Mucosa of rectum (tissue), 2 donors: ENCODE data around the gene GID4.

Experiments used
- H3K27ac ChIP-seq, 2 donors: one replicate each; pipeline ENCODE4 v1.7.0; 2013; ENCODE audit warnings: inconsistent platforms in 2 of 2, low read depth in 2 of 2, low read length in 2 of 2
- H3K27me3 ChIP-seq, 2 donors: one replicate each; pipeline ENCODE4 v1.7.0; 2013; ENCODE audit warnings: low read length in 2 of 2; ENCODE audit not compliant: control insufficient read depth in 2 of 2, insufficient read depth in 2 of 2
- H3K36me3 ChIP-seq, 2 donors: one replicate each; pipeline ENCODE4 v1.7.0; 2013; ENCODE audit warnings: low read length in 2 of 2; ENCODE audit not compliant: control insufficient read depth in 2 of 2, insufficient read depth in 2 of 2
- H3K4me1 ChIP-seq, 2 donors: one replicate each; pipeline ENCODE4 v1.7.0; 2013; ENCODE audit warnings: low read length in 2 of 2, mild to moderate bottlenecking in 1 of 2; ENCODE audit not compliant: control insufficient read depth in 2 of 2, insufficient read depth in 2 of 2
- H3K4me3 ChIP-seq, 2 donors: one replicate each; pipeline ENCODE4 v1.7.0; 2013; ENCODE audit warnings: low read length in 2 of 2
- H3K9ac ChIP-seq, 2 donors: one replicate each; pipeline ENCODE4 v1.7.0; 2013; ENCODE audit warnings: low read length in 2 of 2, low read depth in 1 of 2, mild to moderate bottlenecking in 1 of 2
- H3K9me3 ChIP-seq, 2 donors: one replicate each; pipeline ENCODE4 v1.7.0; 2013; ENCODE audit warnings: low read length in 2 of 2; ENCODE audit not compliant: control insufficient read depth in 2 of 2
- donor health status: healthy.
- donor health status: Normal muscosa, but diverticular disease.

Gene GID4

DNA sequence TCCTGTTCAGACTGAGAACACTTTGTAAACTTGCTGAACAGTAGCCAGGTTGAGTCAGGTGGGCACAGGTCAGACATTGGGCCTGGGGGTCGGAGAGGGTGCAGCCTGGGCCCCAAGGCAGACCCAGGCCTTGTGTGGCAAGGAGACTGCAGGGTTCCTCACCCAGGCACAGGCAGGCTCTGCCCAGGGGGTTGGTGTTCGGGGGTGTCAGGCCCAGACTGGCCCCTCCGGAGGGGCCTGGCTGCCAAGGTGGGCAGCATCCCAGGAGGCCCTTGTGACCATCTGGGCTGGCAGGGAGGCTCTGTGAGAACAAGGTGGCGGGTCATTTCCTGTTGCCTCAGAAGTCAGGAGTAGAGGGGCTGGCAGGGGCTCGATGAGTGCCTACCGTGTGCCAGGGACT lies 68.8 kb downstream of the GID4 start:
- Histone ChIP-seq H3K4me1 (no peaks in the 10 kb centered on the region), H3K36me3 (peaks cover 5 to 22% of the 10 kb centered on the region in 2 donors), H3K27me3 (no peaks in the 10 kb centered on the region), H3K4me3 (no peak overlapping the region), H3K9ac (no peak overlapping the region), H3K9me3 (no peaks in the 10 kb centered on the region), H3K27ac (no peak overlapping the region)

DNA sequence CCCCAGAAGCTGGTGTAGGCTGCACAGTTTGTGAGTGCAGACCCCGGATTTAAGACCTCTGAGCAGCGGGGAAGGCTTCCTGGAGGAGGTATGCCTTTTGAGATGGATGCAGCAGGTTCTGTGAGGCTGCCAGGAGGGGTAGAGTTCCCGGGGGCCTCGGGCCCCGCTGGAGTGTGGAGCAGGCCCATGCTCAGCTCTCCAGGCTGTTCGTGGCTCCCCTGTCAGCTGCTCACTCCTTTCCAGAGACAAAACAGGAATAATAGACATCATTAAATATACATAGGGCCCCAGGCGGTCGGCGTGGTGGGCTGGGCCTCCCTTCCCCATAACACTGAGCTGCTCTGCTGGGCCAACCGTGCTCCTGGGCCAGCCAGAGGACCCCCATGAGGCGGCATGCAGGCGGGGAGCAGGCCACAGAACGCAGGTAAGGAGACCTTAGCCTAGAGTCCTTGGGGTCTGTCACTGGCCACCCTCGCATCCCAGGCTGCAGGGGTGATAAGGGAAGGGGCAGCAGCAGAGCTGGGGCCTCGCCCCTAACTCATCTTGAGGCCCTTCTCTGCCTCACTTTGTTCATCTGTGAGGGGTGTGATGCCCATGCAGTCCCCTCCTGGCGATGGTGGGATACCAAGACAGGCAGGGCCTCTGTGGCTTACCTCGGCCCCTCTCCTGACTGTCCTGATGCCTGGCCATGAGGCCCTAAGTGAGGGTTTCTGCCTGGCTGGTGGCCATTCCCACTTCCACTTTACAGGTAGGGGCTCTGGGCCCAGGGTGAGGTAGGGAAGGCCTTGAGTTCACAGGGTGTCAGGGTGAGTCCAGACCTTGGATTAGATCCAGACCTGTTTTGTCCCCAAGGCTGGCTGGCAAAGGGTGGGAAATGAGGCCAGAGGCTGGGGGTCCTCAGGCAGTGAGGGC lies 69.4 kb downstream of the GID4 start, which contains the start of gene MYO15A:
Gene MYO15A, plus strand, starts transcription at position 356 of the 912 bp plus-strand sequence. CDS start 10,045 bp downstream, outside the sequence.
- peaks cover 5 to 21% of the 10 kb centered on the region in 2 donors for H3K36me3 ChIP-seq
- no peak within 1 kb of the TSS for H3K9ac ChIP-seq
- no peak within 1 kb of the TSS for H3K4me3 ChIP-seq
- H3K4me1 ChIP-seq: no peaks in the 10 kb centered on the region
- H3K27ac ChIP-seq: no peak within 1 kb of the TSS
- no peaks in the 10 kb centered on the region for H3K9me3 ChIP-seq
- H3K27me3 ChIP-seq: no peaks in the 10 kb centered on the region

DNA sequence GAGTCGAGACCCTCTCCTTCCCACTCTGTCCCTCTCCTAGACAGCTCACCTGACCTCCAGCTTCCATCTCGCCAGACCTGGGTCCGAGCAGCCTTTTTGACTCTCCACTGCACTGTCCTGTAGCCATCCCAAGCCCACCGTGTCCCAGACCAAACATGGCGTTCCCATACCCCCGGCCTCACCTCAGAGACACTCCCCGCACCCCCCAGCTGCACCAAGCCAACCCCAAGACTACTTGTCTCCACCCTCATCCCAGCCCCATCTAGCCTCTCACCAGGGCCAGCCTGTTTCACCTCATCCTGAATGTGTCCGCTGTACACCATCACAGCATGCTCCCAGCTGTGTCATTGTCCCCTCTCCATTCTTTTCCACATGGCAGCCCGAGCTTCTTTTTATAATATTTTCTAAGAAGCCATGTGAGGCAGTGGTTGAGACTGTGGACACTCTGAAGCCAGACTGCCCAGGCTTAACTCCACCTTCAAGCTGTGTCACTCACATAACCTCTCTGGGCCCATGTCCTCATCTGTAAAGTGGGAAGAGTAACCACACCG lies 70.8 kb downstream of the GID4 start:
- Histone ChIP-seq H3K27me3 (no peaks in the 10 kb centered on the region), H3K27ac (no peak overlapping the region), H3K36me3 (peaks cover 5 to 16% of the 10 kb centered on the region in 2 donors), H3K9me3 (no peaks in the 10 kb centered on the region), H3K9ac (no peak overlapping the region), H3K4me1 (no peaks in the 10 kb centered on the region), H3K4me3 (no peak overlapping the region)

DNA sequence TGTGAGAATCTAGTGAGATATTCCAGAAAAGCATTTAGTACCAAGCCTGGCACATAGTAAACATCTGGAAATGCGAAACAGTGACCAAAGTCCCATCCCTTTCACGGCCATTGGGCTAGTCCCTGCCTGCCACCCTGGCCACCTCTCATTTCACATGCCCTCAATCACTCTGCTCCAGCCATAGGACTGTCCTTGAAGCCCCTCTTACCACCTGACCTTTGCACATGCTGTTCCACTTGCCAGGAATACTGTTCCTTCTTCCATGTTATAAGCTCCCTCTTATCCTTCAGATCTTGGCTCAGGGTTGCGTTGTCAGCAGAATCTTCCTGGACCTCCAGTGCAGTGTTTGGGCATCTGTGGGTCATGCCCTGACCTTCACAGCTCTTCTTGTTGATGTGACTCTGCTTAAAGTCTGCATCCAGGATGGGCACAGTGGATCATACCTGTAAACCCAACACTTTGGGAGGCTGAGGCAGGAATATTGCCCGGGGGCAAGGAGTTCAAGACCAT lies 71.5 kb downstream of the GID4 start:
- Histone ChIP-seq H3K36me3 (peaks cover 5 to 9% of the 10 kb centered on the region in 2 donors), H3K27ac (no peak overlapping the region), H3K4me3 (no peak overlapping the region), H3K9ac (no peak overlapping the region), H3K9me3 (no peaks in the 10 kb centered on the region), H3K4me1 (no peaks in the 10 kb centered on the region), H3K27me3 (no peaks in the 10 kb centered on the region)

DNA sequence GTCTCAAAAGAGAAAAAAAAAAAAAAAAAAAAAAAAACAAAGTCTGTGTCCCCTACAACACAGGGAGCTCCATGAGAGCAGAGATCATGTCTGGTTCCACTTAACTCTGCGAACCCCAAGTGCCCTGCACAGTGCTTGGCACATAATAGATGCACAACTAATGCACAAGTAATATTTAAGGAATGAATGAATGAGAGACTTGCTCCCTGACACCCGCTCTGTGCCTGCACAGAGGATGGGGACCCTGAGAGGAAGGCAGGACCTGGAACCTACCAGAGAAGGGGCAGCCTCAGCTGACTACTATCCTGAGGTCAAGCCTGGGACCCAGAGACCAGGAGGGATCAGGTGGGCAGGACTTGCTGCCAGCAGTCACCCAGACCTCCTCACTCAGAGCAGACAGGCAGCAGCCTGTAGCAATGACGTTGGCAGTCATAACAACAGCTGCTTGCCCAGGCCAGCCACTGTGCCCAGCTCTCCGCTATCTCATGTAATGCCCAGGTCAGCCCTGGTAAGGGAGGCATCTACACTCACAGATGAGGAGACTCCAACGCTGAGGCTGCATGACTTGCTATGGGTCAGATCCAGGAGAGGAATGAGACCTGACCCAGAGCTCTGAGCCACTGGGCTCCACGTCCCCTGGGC lies 72.2 kb downstream of the GID4 start:
- Histone ChIP-seq H3K9ac (no peak overlapping the region), H3K36me3 (peaks cover 4 to 5% of the 10 kb centered on the region in 2 donors), H3K4me1 (no peaks in the 10 kb centered on the region), H3K27ac (no peak overlapping the region), H3K9me3 (no peaks in the 10 kb centered on the region), H3K4me3 (no peak overlapping the region), H3K27me3 (no peaks in the 10 kb centered on the region)

DNA sequence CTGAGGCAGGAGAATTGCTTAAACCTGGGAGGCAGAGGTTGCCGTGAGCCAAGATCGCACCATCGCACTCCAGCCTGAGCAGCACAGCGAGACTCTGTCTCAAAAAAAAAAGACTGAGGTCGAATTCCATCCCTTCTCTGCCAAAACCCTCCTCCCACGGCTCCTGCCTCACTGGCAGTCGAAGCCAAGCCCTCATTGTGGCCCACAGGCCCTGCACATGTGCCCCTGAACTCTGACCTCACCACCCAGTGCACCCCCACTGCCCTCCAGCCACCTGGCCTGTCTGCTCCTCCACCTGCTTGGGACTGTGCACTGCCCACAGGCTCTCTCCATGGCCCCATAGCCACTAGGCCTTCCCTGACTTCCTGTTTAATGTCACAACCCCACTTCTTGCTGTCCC lies 76.3 kb downstream of the GID4 start:
- Histone ChIP-seq H3K27me3 (no peaks in the 10 kb centered on the region), H3K27ac (no peak overlapping the region), H3K4me3 (no peak overlapping the region), H3K9me3 (no peaks in the 10 kb centered on the region), H3K9ac (no peak overlapping the region), H3K36me3 (no peaks in the 10 kb centered on the region), H3K4me1 (no peaks in the 10 kb centered on the region)

DNA sequence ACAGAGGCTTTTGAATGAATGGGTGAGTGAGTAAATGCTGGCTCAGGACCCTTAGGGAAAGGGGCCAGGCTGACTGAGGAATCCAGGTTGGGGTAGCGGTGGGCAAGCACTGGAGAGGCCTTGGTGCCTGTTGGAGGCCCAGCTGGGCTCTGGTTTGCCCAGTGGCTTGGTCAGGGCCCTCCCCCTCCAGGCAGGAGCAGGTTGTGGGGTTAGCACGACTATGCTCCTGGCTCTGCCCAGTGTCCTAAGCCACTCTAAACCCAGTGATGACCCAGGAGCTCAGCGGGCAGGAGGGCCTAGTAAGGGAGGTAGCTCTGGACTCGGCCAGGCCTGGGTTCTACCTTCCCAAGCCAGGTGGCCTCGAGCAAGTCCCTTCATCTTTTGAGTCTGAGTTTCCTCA lies 76.9 kb downstream of the GID4 start:
- Histone ChIP-seq H3K27ac (no peak overlapping the region), H3K9ac (no peak overlapping the region), H3K9me3 (no peaks in the 10 kb centered on the region), H3K27me3 (no peaks in the 10 kb centered on the region), H3K4me1 (no peaks in the 10 kb centered on the region), H3K4me3 (no peak overlapping the region), H3K36me3 (no peaks in the 10 kb centered on the region)

DNA sequence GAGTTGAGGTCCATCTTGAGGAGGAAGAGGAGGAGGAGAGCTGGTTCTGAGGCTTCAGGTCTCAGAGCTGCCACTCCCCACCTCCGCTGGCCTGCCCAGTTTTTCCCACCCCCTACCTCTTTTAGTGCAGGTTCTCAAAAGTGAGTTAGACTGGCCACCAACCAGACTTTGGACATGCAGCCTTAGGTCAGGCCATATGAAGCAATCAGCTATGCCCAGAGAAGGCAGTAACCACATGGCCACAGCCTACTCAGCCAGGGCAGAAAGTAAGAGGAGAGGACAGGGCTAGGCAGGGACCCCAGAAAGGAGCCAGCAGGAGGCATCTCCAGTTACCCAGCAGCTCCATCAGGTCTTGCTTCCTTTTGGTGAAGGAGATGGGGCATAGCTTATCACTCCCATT lies 78.3 kb downstream of the GID4 start:
- H3K36me3 ChIP-seq: no peaks in the 10 kb centered on the region
- no peaks in the 10 kb centered on the region for H3K9me3 ChIP-seq
- no peaks in the 10 kb centered on the region for H3K27me3 ChIP-seq
- H3K9ac ChIP-seq: no peak overlapping the region
- no peak overlapping the region for H3K4me3 ChIP-seq
- no peaks in the 10 kb centered on the region for H3K4me1 ChIP-seq
- H3K27ac ChIP-seq: no peak overlapping the region
